ENCODE data around the gene MT1A.

MT1A gene

GRCh38 chr16:56637814-56638750 lies at the start of gene MT1A:
MT1A (plus strand) TSS chr16:56638666; CDS start chr16:56638739, 73 bp downstream.
- no peak for DNase-seq (ENCODE audit: low spot score)

- DNase-seq (ENCODE audit: low spot score): no peak
Measured at GRCh38 chr16:56588781-56589140, 49.7 kb upstream of the MT1A start.

- DNase-seq (ENCODE audit: low spot score): no peak
Measured at GRCh38 chr16:56589141-56590039, 49.1 kb upstream of the MT1A start, which contains the start of gene MT3. MT3 (plus strand) TSS chr16:56589528; CDS start chr16:56589591, 63 bp downstream.

DNA sequence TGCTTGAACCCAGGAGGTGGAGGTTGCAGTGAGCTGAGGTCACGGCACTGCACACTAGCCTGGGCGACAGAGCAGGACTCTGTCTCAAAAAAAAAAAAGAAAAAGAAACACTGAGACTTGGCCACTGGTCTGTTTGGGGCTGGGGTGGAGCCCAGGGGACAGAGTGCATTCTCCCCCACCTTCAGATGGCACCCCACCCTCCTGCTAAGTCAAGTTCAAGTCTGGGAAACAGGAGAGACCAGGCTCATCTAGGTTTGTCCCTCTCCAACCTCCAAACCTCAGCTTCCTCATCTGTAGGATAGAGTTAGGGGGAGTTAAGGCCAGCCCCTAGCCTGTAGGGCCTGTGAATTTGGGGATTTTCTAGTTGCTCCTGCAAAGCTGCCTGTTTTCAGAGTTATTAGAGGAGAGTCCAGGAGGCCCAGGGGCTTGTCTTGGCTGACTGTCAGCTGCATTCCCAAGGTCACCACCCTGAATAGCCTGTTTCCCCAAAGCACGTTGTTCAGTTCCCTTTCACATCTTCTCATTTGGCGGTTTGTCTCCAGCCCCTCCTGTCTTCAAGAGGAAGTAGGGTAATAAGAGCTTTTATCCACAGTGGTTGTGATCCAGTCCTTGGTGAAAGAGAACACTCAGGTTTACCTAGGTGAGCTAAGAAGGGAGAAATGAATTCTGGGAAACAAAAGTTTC lies 46.9 kb upstream of the MT1A start:
- DNase-seq (ENCODE audit: low spot score): no peak

DNA sequence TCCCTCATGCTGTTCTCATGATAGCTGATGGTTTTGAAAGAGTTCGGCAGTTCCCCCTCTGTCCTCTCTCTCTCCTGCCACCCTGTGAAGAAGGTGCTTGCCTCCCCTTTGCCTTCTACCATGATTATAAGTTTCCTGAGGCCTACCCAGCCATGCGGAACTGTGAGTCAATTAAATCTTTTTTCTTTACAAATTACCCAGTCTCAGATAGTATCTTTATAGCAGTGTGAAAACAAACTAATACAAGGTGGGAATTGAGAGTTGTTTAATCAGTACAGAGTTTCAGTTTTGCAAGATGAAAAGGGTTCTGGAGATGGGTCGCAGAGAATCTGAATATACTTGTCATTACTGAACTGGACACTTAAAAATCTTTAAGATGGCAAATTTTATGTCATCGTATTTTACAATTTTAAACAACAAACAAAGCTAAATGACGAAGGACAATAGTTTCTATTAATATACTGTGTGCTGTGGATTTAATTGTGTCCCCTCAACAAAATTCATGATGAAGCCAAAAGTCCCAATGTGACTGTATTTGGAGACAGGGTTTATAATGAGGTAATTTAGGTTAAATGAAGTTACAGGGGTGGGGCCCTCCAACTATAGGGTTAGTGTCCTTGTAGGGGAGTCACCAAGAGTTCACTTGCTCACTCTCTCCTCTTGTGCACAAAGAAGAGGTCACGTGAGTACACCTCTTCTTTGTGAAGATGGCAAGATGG lies 44.7 kb upstream of the MT1A start:
- no peak for DNase-seq (ENCODE audit: low spot score)

DNA sequence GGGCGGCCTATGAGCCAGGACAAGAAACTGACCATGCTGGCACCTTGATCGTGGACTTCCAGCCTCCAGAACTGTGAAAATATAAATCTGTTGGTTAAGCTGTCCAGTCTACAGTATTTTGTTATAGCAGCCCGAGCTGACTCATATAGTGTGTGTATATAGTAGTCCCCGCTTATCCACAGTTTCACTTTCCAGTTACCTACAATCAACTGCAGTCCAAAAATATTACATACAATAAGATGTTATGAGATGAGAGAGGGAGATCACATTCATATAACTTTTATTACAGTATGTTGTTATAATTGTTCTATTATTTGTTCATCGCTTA lies 44.2 kb upstream of the MT1A start:
- DNase-seq (ENCODE audit: low spot score): no peak

DNA sequence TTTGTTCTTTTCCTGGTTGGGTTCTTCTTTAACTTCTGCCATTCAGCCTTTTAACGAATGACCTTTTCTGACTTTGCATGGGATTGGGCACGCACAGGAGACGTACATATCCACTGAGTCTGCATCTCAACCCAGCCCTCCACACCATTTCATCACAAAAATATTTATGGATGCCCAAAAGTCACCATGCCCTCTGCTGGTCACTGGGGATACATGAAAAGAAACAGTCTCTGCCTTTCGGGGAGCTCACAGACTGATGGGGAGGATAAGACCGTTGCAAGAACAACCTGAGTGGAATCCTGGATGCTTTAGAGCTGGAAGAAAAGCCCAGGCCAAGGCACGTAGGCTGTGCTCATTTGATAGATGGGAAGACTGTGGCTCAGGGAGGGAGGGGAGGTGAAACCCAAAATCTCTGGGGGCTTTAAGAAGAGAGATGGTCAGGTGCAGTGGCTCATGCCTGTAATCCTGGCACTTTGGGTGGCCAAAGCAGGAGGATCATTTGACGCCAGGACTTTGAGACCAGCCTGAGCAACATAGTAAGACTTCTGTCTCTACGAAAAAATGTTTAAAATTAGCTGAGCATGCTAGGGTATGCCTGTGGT lies 38.0 kb upstream of the MT1A start:
- peak; percentile 88 for DNase-seq (ENCODE audit: low spot score)

GRCh38 chr16:56601325-56601724 lies 37.1 kb upstream of the MT1A start:
- DNase-seq (ENCODE audit: low spot score): no peak

- DNase-seq (ENCODE audit: low spot score): peak; percentile 66
Measured at GRCh38 chr16:56603589-56603988, 34.9 kb upstream of the MT1A start.

GRCh38 chr16:56604966-56605365 lies 33.5 kb upstream of the MT1A start:
- DNase-seq (ENCODE audit: low spot score): no peak

GRCh38 chr16:56605475-56605874 lies 33.0 kb upstream of the MT1A start:
- no peak for DNase-seq (ENCODE audit: low spot score)

- DNase-seq (ENCODE audit: low spot score): peak; percentile 91
Measured at GRCh38 chr16:56606071-56606475, 32.4 kb upstream of the MT1A start.

GRCh38 chr16:56606476-56607108 lies 31.9 kb upstream of the MT1A start:
- peak; percentile 96 for DNase-seq (ENCODE audit: low spot score)

GRCh38 chr16:56607109-56607618 lies 31.3 kb upstream of the MT1A start:
- peak; percentile 100 for DNase-seq (ENCODE audit: low spot score)

- DNase-seq (ENCODE audit: low spot score): no peak
Measured at GRCh38 chr16:56607675-56608042, 30.8 kb upstream of the MT1A start.

DNA sequence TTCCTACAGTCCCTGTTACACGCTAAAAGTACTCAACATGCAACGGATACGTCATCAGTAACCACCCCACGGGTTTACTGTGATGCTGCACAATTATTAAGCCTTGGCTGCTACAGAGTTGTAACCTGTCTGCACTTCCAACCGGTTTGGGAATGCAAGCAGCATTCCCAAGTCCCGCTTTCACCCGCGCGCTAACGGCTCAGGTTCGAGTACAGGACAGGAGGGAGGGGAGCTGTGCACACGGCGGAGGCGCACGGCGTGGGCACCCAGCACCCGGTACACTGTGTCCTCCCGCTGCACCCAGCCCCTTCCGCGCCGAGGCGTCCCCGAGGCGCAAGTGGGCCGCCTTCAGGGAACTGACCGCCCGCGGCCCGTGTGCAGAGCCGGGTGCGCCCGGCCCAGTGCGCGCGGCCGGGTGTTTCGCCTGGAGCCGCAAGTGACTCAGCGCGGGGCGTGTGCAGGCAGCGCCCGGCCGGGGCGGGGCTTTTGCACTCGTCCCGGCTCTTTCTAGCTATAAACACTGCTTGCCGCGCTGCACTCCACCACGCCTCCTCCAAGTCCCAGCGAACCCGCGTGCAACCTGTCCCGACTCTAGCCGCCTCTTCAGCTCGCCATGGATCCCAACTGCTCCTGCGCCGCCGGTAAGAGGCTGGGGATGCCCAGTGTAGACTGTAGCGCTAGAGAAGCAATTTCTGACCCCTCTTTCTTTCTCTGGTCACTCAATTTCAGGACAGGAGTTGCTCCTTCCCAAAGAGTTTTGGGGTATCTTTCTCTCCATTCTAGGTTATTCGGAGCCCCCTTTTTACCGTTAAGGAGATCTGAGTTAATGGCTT lies 30.2 kb upstream of the MT1A start, which contains the start of gene MT2A:
Gene MT2A, plus strand, starts transcription at position 542 of the 833 bp plus-strand sequence. Its CDS starts 72 bp downstream, at position 614.
- peak; percentile 98 for DNase-seq (ENCODE audit: low spot score)

DNA sequence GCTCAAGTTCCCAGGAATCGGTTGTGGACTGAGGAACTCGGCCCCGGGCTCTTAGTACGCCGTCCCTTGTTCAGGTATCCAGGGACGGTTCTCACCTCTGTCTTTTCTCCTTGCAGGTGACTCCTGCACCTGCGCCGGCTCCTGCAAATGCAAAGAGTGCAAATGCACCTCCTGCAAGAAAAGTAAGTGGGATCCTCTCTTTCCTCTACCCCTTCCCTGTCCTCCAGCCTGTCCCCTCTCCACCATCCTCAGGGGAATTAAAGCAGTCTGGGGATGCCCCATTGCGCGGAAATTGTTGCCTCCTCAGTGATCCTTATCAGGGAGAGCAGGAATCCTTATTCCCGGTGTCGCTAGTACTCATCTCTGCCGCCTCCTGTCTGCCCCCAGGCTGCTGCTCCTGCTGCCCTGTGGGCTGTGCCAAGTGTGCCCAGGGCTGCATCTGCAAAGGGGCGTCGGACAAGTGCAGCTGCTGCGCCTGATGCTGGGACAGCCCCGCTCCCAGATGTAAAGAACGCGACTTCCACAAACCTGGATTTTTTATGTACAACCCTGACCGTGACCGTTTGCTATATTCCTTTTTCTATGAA lies 29.5 kb upstream of the MT1A start:
- DNase-seq (ENCODE audit: low spot score): peak; percentile 46

DNA sequence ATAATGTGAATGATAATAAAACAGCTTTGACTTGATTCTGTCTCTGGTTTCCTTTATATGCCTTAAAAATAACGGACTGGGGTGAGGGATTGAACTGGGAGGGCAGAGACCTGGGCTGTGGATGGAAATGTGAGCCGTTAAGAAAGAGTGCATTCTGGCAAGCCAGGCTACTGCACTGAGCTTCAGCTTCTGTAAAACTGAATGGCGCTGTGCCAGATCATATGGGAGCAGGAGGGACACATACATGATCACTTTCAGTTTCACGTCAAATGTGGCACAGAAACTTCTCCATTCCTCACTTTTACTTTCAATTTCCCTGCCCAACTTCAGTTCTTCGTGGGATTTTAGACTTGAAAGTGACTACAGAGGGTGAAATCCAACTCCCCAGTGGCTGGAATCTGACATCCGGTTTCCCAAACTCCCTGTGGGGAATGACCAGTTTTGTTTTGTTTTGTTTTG lies 29.0 kb upstream of the MT1A start:
- peak; percentile 89 for DNase-seq (ENCODE audit: low spot score)

- peak; percentile 97 for DNase-seq (ENCODE audit: low spot score)
Measured at GRCh38 chr16:56610017-56610608, 28.4 kb upstream of the MT1A start.
